Right atrium auricular region (tissue), 2 donors: ENCODE data around the gene CADM1. TPM values are rescaled to one million over a fixed set of nuclear protein-coding genes. Genes with fewer than 3 reads are reported as not detected.

Source experiments
- DNase-seq: peaks from one replicate; pipeline ENCODE4 v3.0.0-alpha.2; 2019; ENCODE audit warnings: low spot score
- H3K27ac ChIP-seq, 2 donors: fragments of 200-600 bp; sonication (generic); 1 replicate in 1 of 2; 2 replicates in 1 of 2; pipeline ENCODE4 v1.5.1; 2016 to 2019
- H3K27me3 ChIP-seq, 2 donors: fragments of 200-600 bp; sonication (generic); one replicate each; pipeline versions ENCODE4 v1.5.1 to v1.6.0; 2017 to 2019
- H3K36me3 ChIP-seq: fragments of 200-600 bp; sonication (generic); one replicate; pipeline ENCODE4 v1.5.1; 2016
- H3K4me1 ChIP-seq, 2 donors: fragments of 200-600 bp; sonication (generic); one replicate each; pipeline versions ENCODE4 v1.5.1 to v1.6.0; 2017 to 2019
- H3K4me3 ChIP-seq, 2 donors: fragments of 200-600 bp; sonication (generic); 1 replicate in 1 of 2; 2 replicates in 1 of 2; pipeline ENCODE4 v1.5.1; 2017 to 2019; ENCODE audit warnings: mild to moderate bottlenecking in 1 of 2, moderate library complexity in 1 of 2
- H3K9me3 ChIP-seq, 2 donors: fragments of 200-600 bp; sonication (generic); one replicate each; pipeline ENCODE4 v1.5.1; 2019
- CTCF ChIP-seq, 2 donors: fragments of 200-600 bp; sonication (generic); IDR thresholded peaks; one replicate each; pipeline ENCODE4 v1.5.1; 2019; ENCODE audit warnings: antibody characterized with exemption in 2 of 2
- total RNA-seq, 2 donors: library from RNA; depleted of rRNA; stranded (reverse); fragments of >200 nt; gene quantifications; one replicate each; pipeline ENCODE4 v1.1.0, GENCODE V29; 2016

The CADM1 gene
- total RNA-seq, 2 donors from 2014 or later: 19.8 to 33.9 TPM

- no peak overlapping the region for H3K4me3 ChIP-seq
- H3K9me3 ChIP-seq: no peaks in the 10 kb centered on the region
- H3K36me3 ChIP-seq: no peaks in the 10 kb centered on the region
- no peak for DNase-seq
- TF ChIP-seq CTCF (IDR thresholded peaks at IDR 0.05): no peak
- no peak overlapping the region for H3K27ac ChIP-seq
- H3K27me3 ChIP-seq: no peaks in the 10 kb centered on the region
- no peaks in the 10 kb centered on the region for H3K4me1 ChIP-seq
Measured at GRCh38 chr11:115304774-115305472, 199.3 kb downstream of the CADM1 start.

GRCh38 chr11:115303929-115304531 is 200.2 kb downstream of the CADM1 start:
- no peaks in the 10 kb centered on the region for H3K27me3 ChIP-seq
- no peak for DNase-seq
- no peak for TF ChIP-seq CTCF (IDR thresholded peaks at IDR 0.05)
- H3K4me1 ChIP-seq: no peaks in the 10 kb centered on the region
- no peaks in the 10 kb centered on the region for H3K36me3 ChIP-seq
- H3K27ac ChIP-seq: no peak overlapping the region
- H3K4me3 ChIP-seq: no peak overlapping the region
- H3K9me3 ChIP-seq: no peaks in the 10 kb centered on the region

GRCh38 chr11:115302946-115303703 is 201.1 kb downstream of the CADM1 start:
- Histone ChIP-seq H3K4me3 (no peak overlapping the region), H3K27me3 (no peaks in the 10 kb centered on the region), H3K27ac (no peak overlapping the region), H3K9me3 (no peaks in the 10 kb centered on the region), H3K36me3 (no peaks in the 10 kb centered on the region), H3K4me1 (no peaks in the 10 kb centered on the region)
- TF ChIP-seq CTCF (IDR thresholded peaks at IDR 0.05): no peak
- no peak for DNase-seq

GRCh38 chr11:115300660-115301428 is 203.4 kb downstream of the CADM1 start:
- Histone ChIP-seq H3K27me3 (no peaks in the 10 kb centered on the region), H3K27ac (no peak overlapping the region), H3K4me1 (no peaks in the 10 kb centered on the region), H3K36me3 (no peaks in the 10 kb centered on the region), H3K9me3 (no peaks in the 10 kb centered on the region), H3K4me3 (no peak overlapping the region)
- DNase-seq: no peak
- no peak for TF ChIP-seq CTCF (IDR thresholded peaks at IDR 0.05)

GRCh38 chr11:115298300-115299012 is 205.8 kb downstream of the CADM1 start:
- peak overlapping the region in 1 of 2 donors; percentile 54 for H3K27ac ChIP-seq
- DNase-seq: no peak
- no peak for TF ChIP-seq CTCF (IDR thresholded peaks at IDR 0.05)

More at GRCh38 chr11:115298300-115299012, 205.8 kb downstream of the CADM1 start:
- H3K36me3 ChIP-seq: no peaks in the 10 kb centered on the region
- no peaks in the 10 kb centered on the region for H3K4me1 ChIP-seq
- H3K27me3 ChIP-seq: no peaks in the 10 kb centered on the region
- no peaks in the 10 kb centered on the region for H3K9me3 ChIP-seq
- H3K4me3 ChIP-seq: no peak overlapping the region
